K562 (cell line): ENCODE results near the gene VENTX. TPM values are rescaled to one million over a fixed set of nuclear protein-coding genes. Genes with fewer than 3 reads are reported as not detected.

ENCODE experiments used
- ATAC-seq: fragments of 200-7000 bp; cut with Tn5 transposase; 3 replicates; pipeline ENCODE4 v1.9.1; 2020; ENCODE audit warnings: moderate library complexity
- BruUV-seq: library from RNA; stranded (reverse); fragments of 400-500 nt; replicated peaks from 2 replicates; lab custom pipeline; 2021; lab: Mats Ljungman, UMichigan
- CTCF ChIA-PET: fragments of 300-600 bp; formaldehyde crosslinking; extraction: SDS; loops from one replicate; lab custom pipeline; 2021; ENCODE audit warnings: low intra/inter-chr PET ratio; lab: Yijun Ruan, JAX
- POLR2A ChIA-PET: fragments of 300-600, 350-650 bp; sonication (Branson Sonifier 250); formaldehyde crosslinking; extraction: SDS; loops from one replicate; lab custom pipeline; 2021; ENCODE audit warnings: antibody characterized with exemption, inconsistent platforms; lab: Yijun Ruan, JAX
- DNase-seq, 4 experiments: peaks; one replicate each; pipeline versions ENCODE4 v3.0.0 to v3.0.0-alpha.2; 2011 to 2018; ENCODE audit warnings: low spot score in 3 of 4, mixed read lengths in 3 of 4; ENCODE audit errors: extremely low read depth in 1 of 4
- FAIRE-seq: peaks from 2 replicates; lab custom pipeline; 2011; peaks lifted over from hg19 to GRCh38; lab: Jason Lieb, UNC
- H2AFZ ChIP-seq: 2 replicates; pipeline ENCODE4 v1.6.0; 2011; ENCODE audit warnings: low read depth, low read length, control low read depth, inconsistent platforms
- H3K27ac ChIP-seq: fragments of 200-600 bp; 3 replicates; pipeline ENCODE4 v1.8.0; 2011; ENCODE audit warnings: low read depth, mild to moderate bottlenecking, control low read depth, inconsistent platforms, low read length, moderate library complexity, mixed read lengths; ENCODE audit errors: extremely low read depth
- H3K27me3 ChIP-seq, 2 experiments: fragments of 300-600 bp in 1 of 2; 2 replicates in 1 of 2; 3 replicates in 1 of 2; pipeline versions ENCODE4 v1.6.0 to v1.8.0; 2011; ENCODE audit warnings: inconsistent platforms in 2 of 2, low read length in 2 of 2, mild to moderate bottlenecking in 1 of 2, mixed read lengths in 1 of 2, moderate library complexity in 1 of 2; ENCODE audit not compliant: control insufficient read depth in 2 of 2, insufficient read depth in 2 of 2
- H3K36me3 ChIP-seq: fragments of 300-600 bp; 3 replicates; pipeline ENCODE4 v1.8.0; 2011; ENCODE audit warnings: mild to moderate bottlenecking, low read length, inconsistent platforms; ENCODE audit not compliant: control insufficient read depth, insufficient read depth
- H3K4me1 ChIP-seq, 2 experiments: fragments of 200-600 bp in 1 of 2; replicated peaks in 1 of 2; 2 replicates in 1 of 2; 3 replicates in 1 of 2; pipeline versions ENCODE4 v1.5.1 to v1.8.0; 2011; ENCODE audit warnings: inconsistent platforms in 2 of 2, low read length in 2 of 2, mild to moderate bottlenecking in 1 of 2, mixed read lengths in 1 of 2, moderate library complexity in 1 of 2; ENCODE audit not compliant: control insufficient read depth in 2 of 2, insufficient read depth in 2 of 2
- H3K4me2 ChIP-seq: 2 replicates; pipeline ENCODE4 v1.6.1; 2011; ENCODE audit warnings: low read length, control low read depth, inconsistent platforms, mixed read lengths; ENCODE audit not compliant: insufficient read depth
- H3K4me3 ChIP-seq: fragments of 200-600 bp; sonication (generic), shearing (Covaris generic); 2 replicates; pipeline ENCODE4 v1.5.1; 2016; ENCODE audit warnings: control low read depth, inconsistent platforms
- H3K79me2 ChIP-seq: fragments of 200-600 bp; 3 replicates; pipeline ENCODE4 v1.8.0; 2011; ENCODE audit warnings: low read length, inconsistent platforms; ENCODE audit not compliant: control insufficient read depth, insufficient read depth
- H3K9ac ChIP-seq, 2 experiments: 2 replicates each; pipeline versions ENCODE4 v1.6.0 to v1.6.1; 2011; ENCODE audit warnings: low read depth in 2 of 2, low read length in 2 of 2, control low read depth in 1 of 2, inconsistent platforms in 1 of 2, mild to moderate bottlenecking in 1 of 2, mixed read lengths in 1 of 2; ENCODE audit not compliant: insufficient read depth in 1 of 2
- H3K9me1 ChIP-seq: one replicate; pipeline ENCODE4 v1.6.0; 2011; ENCODE audit warnings: inconsistent platforms, mild to moderate bottlenecking, low read length, moderate library complexity; ENCODE audit not compliant: control insufficient read depth, insufficient read depth
- H3K9me3 ChIP-seq: replicated peaks from 2 replicates; pipeline ENCODE4 v1.5.1; 2011; ENCODE audit warnings: low read depth, low read length, inconsistent platforms; ENCODE audit not compliant: control insufficient read depth, insufficient read depth
- H4K20me1 ChIP-seq: replicated peaks from 2 replicates; pipeline ENCODE4 v1.6.1; 2011; ENCODE audit warnings: low read length, inconsistent platforms, mixed read lengths; ENCODE audit not compliant: control insufficient read depth, insufficient read depth
- MECOM ChIP-seq: fragments of 250-450 bp; sonication (Bioruptor Pico); IDR thresholded peaks from 2 replicates; pipeline ENCODE4 v1.8.0; 2022; ENCODE audit warnings: inconsistent platforms
- MEIS2 ChIP-seq: fragments of 450-650 bp; IDR thresholded peaks from 2 replicates; pipeline ENCODE4 v1.6.1; 2014; ENCODE audit warnings: mild to moderate bottlenecking; ENCODE audit not compliant: partially characterized antibody
- POLR2G ChIP-seq: fragments of 200-400 bp; formaldehyde crosslinking; IDR thresholded peaks from 2 replicates; pipeline ENCODE4 v1.6.1; 2017; ENCODE audit warnings: low read depth, mild to moderate bottlenecking, antibody characterized with exemption, low read length, moderate library complexity
- RBBP5 ChIP-seq: fragments of 200-600 bp; sonication (generic); IDR thresholded peaks from 2 replicates; pipeline ENCODE4 v1.6.1; 2012; ENCODE audit warnings: borderline replicate concordance, mild to moderate bottlenecking, low read length, control low read depth, inconsistent platforms; ENCODE audit not compliant: insufficient read depth, poor library complexity, severe bottlenecking
- SMAD2 ChIP-seq: fragments of 150-350 bp; IDR thresholded peaks from 2 replicates; pipeline ENCODE4 v1.6.1; 2014; ENCODE audit warnings: low read depth, mild to moderate bottlenecking, low read length
- TBL1XR1 ChIP-seq, 2 experiments: IDR thresholded peaks; 2 replicates each; pipeline ENCODE4 v1.6.1; 2012; ENCODE audit warnings: improper control_type of control experiment in 2 of 2, low read length in 2 of 2, mild to moderate bottlenecking in 1 of 2
- ZC3H11A ChIP-seq: IDR thresholded peaks from 2 replicates; pipeline ENCODE4 v1.6.1; 2012; ENCODE audit warnings: low read depth, low read length, improper control_type of control experiment
- ZNF143 ChIP-seq: sonication (generic); formaldehyde crosslinking; IDR thresholded peaks from 2 replicates; pipeline ENCODE4 v1.9.0; 2022; ENCODE audit warnings: mild to moderate bottlenecking, missing genetic modification reagents
- ZNF224 ChIP-seq: sonication (generic); formaldehyde crosslinking; IDR thresholded peaks from 2 replicates; pipeline ENCODE4 v1.8.0; 2022; ENCODE audit warnings: mild to moderate bottlenecking, missing genetic modification reagents
- WGBS: fragments of 100-300 bp; shearing (Covaris generic); methylation state at CpG from one replicate; pipeline ENCODE4 v1.1.6; 2016; ENCODE audit warnings: low coverage, mixed read lengths; ENCODE audit not compliant: insufficient coverage; ENCODE audit errors: missing lambda C conversion rate; 5-methylcytosine and 5-hydroxymethylcytosine counted together
- in situ Hi-C: fragments of 300-500 bp; cut with MboI; formaldehyde crosslinking; loops from 4 replicates; pipeline ENCODE4 v1.15.0; 2018; ENCODE audit warnings: inconsistent platforms, mixed read lengths
- intact Hi-C: fragments of 100-400 bp; cut with micrococcal nuclease; formaldehyde crosslinking; loops from 2 replicates; pipeline ENCODE4 v1.14.2; 2022
- polyA plus RNA-seq, 8 experiments: library from polyadenylated mRNA; depleted of rRNA in 4 of 8; stranded (reverse) in 5 of 8; unstranded in 3 of 8; fragments of >200 nt; fragmentation: Nextera tagmentation in 2 of 8; fragmentation: Illumina TruSeq in 1 of 8; extraction: Ambion mirVana in 2 of 8; extraction: Trizol in 1 of 8; gene quantifications; 2 replicates each; pipeline versions ENCODE4 v1.2.1 to v1.2.3, GENCODE V29; 2011 to 2014; ENCODE audit warnings: inconsistent platforms in 1 of 8, missing spikeins in 1 of 8
- total RNA-seq, 7 experiments: library from RNA; depleted of rRNA in 6 of 7; stranded (reverse); fragments of >200 nt in 6 of 7; fragmentation: Illumina TruSeq in 2 of 7; extraction: Trizol in 2 of 7; gene quantifications; 2 replicates each; pipeline versions ENCODE4 v1.2.1 to v1.2.3, GENCODE V29; 2011 to 2021; ENCODE audit warnings: low replicate concordance in 1 of 7
- TF ChIP-seq, protein P1 (sequence below): sonication (generic); formaldehyde crosslinking; IDR thresholded peaks from 2 replicates; pipeline ENCODE4 v1.8.0; 2022; ENCODE audit warnings: mild to moderate bottlenecking, low read depth, missing genetic modification reagents
- TF ChIP-seq, protein P2 (sequence below): fragments of 250-450 bp; sonication (Bioruptor Pico); IDR thresholded peaks from 2 replicates; pipeline ENCODE4 v1.5.0; 2021; ENCODE audit warnings: mild to moderate bottlenecking, borderline replicate concordance

VENTX gene
- total and polyA plus RNA-seq, 9 of the 15 experiments (the other 6 are each of a cell fraction or from before 2014, with no cell fraction given): 0.07 to 0.70 (median 0.20) TPM; not detected in 1

DNA sequence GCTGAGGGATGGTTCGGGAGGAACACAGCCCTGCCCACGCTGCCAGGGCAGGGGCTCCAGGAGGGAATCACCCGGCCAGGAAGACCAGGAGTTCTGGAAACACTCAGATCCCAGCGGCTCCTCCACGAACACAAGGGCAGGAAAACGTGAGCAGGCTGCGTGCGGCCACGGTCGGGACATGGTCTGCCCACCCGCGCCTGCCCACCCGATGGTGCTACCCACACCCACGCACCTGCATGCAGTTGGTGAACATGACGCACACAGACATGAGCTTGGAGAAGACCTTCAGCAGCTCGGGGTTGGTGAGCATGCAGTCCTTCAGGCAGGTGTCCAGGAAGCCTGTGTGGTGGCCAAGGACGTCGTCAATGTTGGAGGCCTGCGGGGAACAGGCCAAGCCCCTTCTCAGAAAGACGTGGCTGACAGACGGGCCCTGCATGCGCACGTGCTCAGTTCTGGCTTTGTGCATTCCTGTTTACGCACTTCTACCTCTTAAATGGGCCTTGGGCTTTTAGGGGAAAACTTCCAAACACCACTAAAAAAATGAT, 45.3 kb downstream of the VENTX start:
- no peak for FAIRE-seq
- POLR2A ChIA-PET: no interaction called here
- TF ChIP-seq RBBP5 (no peak), POLR2G (peak; percentile 29; the same call in 1 of the 2 replicates)
- TF ChIP-seq, all 486 proteins: peak for 1
- in situ Hi-C loops: no loop called here
- H3K9me1 ChIP-seq: peaks cover 3% of the 10 kb centered on the region
- H3K27ac ChIP-seq: no peak overlapping the region
- ATAC-seq (no peak), DNase-seq (no peak)
- BruUV-seq: no TSS peak
- WGBS: 89% methylated on average over 18 of the region's 24 CpGs
- H2AFZ ChIP-seq: no peak overlapping the region
- H3K9ac ChIP-seq: no peak overlapping the region
- no peaks in the 10 kb centered on the region for H3K79me2 ChIP-seq
- intact Hi-C loops: no loop called here
- no peaks in the 10 kb centered on the region for H4K20me1 ChIP-seq
- H3K36me3 ChIP-seq: peaks cover 63% of the 10 kb centered on the region; the same call in 2 of the 3 replicates
- H3K9me3 ChIP-seq: no peaks in the 10 kb centered on the region
- no peak overlapping the region for H3K4me3 ChIP-seq
- no peak overlapping the region for H3K4me2 ChIP-seq
- H3K27me3 ChIP-seq: no peaks in the 10 kb centered on the region
- H3K4me1 ChIP-seq: peaks cover 15 to 31% of the 10 kb centered on the region in 2 experiments
- CTCF ChIA-PET: no interaction called here

DNA sequence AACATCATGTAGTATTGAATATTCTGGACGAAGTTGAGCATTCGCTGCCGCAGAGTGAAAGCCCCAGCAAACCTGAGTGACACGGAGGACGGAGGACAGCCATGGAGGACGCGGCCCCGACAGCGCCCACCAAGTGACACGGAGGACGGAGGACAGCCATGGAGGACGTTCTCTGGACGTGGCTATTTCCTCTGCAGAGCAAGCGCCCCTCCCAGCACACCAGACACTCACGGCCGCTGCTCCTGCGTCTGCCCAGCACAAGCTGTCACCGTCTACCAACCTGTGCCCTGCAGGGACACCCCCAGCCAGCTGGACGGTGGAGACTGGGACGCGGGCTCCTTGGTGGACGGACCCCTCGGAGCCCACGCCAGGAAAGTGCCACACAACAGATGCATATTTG, 46.3 kb downstream of the VENTX start:
- CTCF ChIA-PET: no interaction called here
- in situ Hi-C loops: no loop called here
- Histone ChIP-seq H3K4me3 (no peak overlapping the region), H3K36me3 (peaks cover 73% of the 10 kb centered on the region; the same call in 2 of the 3 replicates), H3K4me2 (no peak overlapping the region), H4K20me1 (no peaks in the 10 kb centered on the region), H3K79me2 (no peaks in the 10 kb centered on the region), H3K27ac (no peak overlapping the region), H3K9me1 (no peaks in the 10 kb centered on the region), H3K9me3 (no peaks in the 10 kb centered on the region), H3K27me3 (no peaks in the 10 kb centered on the region), H3K4me1 (peaks cover 6 to 20% of the 10 kb centered on the region in 2 experiments), H2AFZ (no peak overlapping the region), H3K9ac (no peak overlapping the region; a peak in 1 of 4 replicates)
- intact Hi-C loops: no loop called here
- WGBS: 95% methylated on average over 18 of the region's 24 CpGs
- ATAC-seq: no peak
- POLR2A ChIA-PET: interaction anchor here (0.7 kb wide), 1 partner anchor 9 kb away, joined by 5 read pairs; no protein-coding TSS in a partner anchor
- no peak for FAIRE-seq
- no peak for DNase-seq
- no TSS peak for BruUV-seq
- TF ChIP-seq ZC3H11A (no peak), SMAD2 (no peak), ZNF224 (CRISPR knock-in tag) (no peak), MECOM (CRISPR knock-in tag) (no peak), MEIS2 (no peak), ZNF143 (no peak), TBL1XR1 (IDR thresholded peaks at IDR 0.05; ENCODE audit: low read length in 2 of 2) (no peak)
- TF ChIP-seq, protein P1, sequence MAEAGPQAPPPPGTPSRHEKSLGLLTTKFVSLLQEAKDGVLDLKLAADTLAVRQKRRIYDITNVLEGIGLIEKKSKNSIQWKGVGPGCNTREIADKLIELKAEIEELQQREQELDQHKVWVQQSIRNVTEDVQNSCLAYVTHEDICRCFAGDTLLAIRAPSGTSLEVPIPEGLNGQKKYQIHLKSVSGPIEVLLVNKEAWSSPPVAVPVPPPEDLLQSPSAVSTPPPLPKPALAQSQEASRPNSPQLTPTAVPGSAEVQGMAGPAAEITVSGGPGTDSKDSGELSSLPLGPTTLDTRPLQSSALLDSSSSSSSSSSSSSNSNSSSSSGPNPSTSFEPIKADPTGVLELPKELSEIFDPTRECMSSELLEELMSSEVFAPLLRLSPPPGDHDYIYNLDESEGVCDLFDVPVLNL (CRISPR knock-in tag): no peak
- TF ChIP-seq, protein P2, sequence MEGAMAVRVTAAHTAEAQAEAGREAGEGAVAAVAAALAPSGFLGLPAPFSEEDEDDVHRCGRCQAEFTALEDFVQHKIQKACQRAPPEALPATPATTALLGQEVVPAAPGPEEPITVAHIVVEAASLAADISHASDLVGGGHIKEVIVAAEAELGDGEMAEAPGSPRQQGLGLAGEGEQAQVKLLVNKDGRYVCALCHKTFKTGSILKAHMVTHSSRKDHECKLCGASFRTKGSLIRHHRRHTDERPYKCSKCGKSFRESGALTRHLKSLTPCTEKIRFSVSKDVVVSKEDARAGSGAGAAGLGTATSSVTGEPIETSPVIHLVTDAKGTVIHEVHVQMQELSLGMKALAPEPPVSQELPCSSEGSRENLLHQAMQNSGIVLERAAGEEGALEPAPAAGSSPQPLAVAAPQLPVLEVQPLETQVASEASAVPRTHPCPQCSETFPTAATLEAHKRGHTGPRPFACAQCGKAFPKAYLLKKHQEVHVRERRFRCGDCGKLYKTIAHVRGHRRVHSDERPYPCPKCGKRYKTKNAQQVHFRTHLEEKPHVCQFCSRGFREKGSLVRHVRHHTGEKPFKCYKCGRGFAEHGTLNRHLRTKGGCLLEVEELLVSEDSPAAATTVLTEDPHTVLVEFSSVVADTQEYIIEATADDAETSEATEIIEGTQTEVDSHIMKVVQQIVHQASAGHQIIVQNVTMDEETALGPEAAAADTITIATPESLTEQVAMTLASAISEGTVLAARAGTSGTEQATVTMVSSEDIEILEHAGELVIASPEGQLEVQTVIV (CRISPR knock-in tag): no peak
